NCI-H2107 treated with DMSO at 0.1 percent for 48 hours (cell line): ENCODE data around the gene USP2.

Experiments
- DNase-seq: peaks from one replicate; lab custom pipeline; 2025; ENCODE audit not compliant: unreplicated experiment; lab: John Stamatoyannopoulos, UW

The USP2 gene

GRCh38 chr11:119381181-119381988, at the start of gene USP2:
TSS of gene USP2 (minus strand) at chr11:119381690. CDS start at chr11:119373480, 8,210 bp downstream.
- DNase-seq = peak; percentile 83

- no peak for DNase-seq
Measured at GRCh38 chr11:119427279-119427678, 45.8 kb upstream of the USP2 start.

GRCh38 chr11:119426142-119426541, 44.7 kb upstream of the USP2 start:
- DNase-seq = no peak

GRCh38 chr11:119424775-119425174, 43.3 kb upstream of the USP2 start:
- no peak for DNase-seq

GRCh38 chr11:119424276-119424675, 42.8 kb upstream of the USP2 start:
- no peak for DNase-seq

- DNase-seq = no peak
Measured at GRCh38 chr11:119423509-119424254, 42.2 kb upstream of the USP2 start.

- DNase-seq = no peak
Measured at GRCh38 chr11:119422809-119423508, 41.5 kb upstream of the USP2 start, which contains the start of gene THY1. TSS of gene THY1 (minus strand) at chr11:119423172. CDS start at chr11:119420905, 2,267 bp downstream.

- no peak for DNase-seq
Measured at GRCh38 chr11:119421941-119422808, 40.7 kb upstream of the USP2 start.

GRCh38 chr11:119421351-119421750, 39.9 kb upstream of the USP2 start:
- DNase-seq = no peak

GRCh38 chr11:119420631-119421030, 39.1 kb upstream of the USP2 start:
- no peak for DNase-seq

- no peak for DNase-seq
Measured at GRCh38 chr11:119419834-119420492, 38.5 kb upstream of the USP2 start.

GRCh38 chr11:119419246-119419645, 37.8 kb upstream of the USP2 start:
- DNase-seq = no peak

GRCh38 chr11:119418759-119419158, 37.3 kb upstream of the USP2 start:
- no peak for DNase-seq

GRCh38 chr11:119417726-119418540, 36.4 kb upstream of the USP2 start:
- no peak for DNase-seq

- no peak for DNase-seq
Measured at GRCh38 chr11:119416606-119417580, 35.4 kb upstream of the USP2 start.

GRCh38 chr11:119415966-119416365, 34.5 kb upstream of the USP2 start:
- no peak for DNase-seq

- no peak for DNase-seq
Measured at GRCh38 chr11:119415517-119415916, 34.0 kb upstream of the USP2 start.

GRCh38 chr11:119414734-119415133, 33.2 kb upstream of the USP2 start:
- no peak for DNase-seq
